Glutamatergic neuron (in vitro differentiated cells): ENCODE measurements around the gene GARIN5A. TPM values are rescaled to one million over a fixed set of nuclear protein-coding genes. Genes with fewer than 3 reads are reported as not detected.

Experiments used
- DNase-seq: peaks from one replicate; pipeline ENCODE4 v3.0.0; 2022
- H3K27ac Mint-ChIP-seq: one replicate; pipeline ENCODE4 v1.8.0; 2020; ENCODE audit warnings: mild to moderate bottlenecking, mixed read lengths, inconsistent platforms; ENCODE audit not compliant: unreplicated experiment
- H3K27me3 Mint-ChIP-seq: one replicate; pipeline ENCODE4 v1.8.0; 2020; ENCODE audit warnings: mild to moderate bottlenecking, moderate library complexity, mixed read lengths, inconsistent platforms; ENCODE audit not compliant: unreplicated experiment
- H3K36me3 Mint-ChIP-seq: one replicate; pipeline ENCODE4 v1.8.0; 2020; ENCODE audit warnings: mild to moderate bottlenecking, mixed read lengths, inconsistent platforms; ENCODE audit not compliant: unreplicated experiment
- H3K4me1 Mint-ChIP-seq: one replicate; pipeline ENCODE4 v1.8.0; 2020; ENCODE audit warnings: mild to moderate bottlenecking, low read depth, mixed read lengths, inconsistent platforms; ENCODE audit not compliant: unreplicated experiment
- H3K4me3 Mint-ChIP-seq: one replicate; pipeline ENCODE4 v1.8.0; 2020; ENCODE audit warnings: mild to moderate bottlenecking, mixed read lengths, inconsistent platforms; ENCODE audit not compliant: unreplicated experiment
- H3K9me3 Mint-ChIP-seq: one replicate; pipeline ENCODE4 v1.8.0; 2020; ENCODE audit warnings: mild to moderate bottlenecking, moderate library complexity, mixed read lengths, inconsistent platforms; ENCODE audit not compliant: unreplicated experiment
- CTCF ChIP-seq: fragments of 200-600 bp; sonication (generic); IDR thresholded peaks from one replicate; pipeline ENCODE4 v1.5.0; 2021; ENCODE audit not compliant: partially characterized antibody, unreplicated experiment
- total RNA-seq: library from RNA; stranded (reverse); fragmentation: NEBNext Ultra II Directional; extraction: Animal tissue kit (Norgen Biotek cat#: 25700); gene quantifications from one replicate; pipeline ENCODE4 v1.2.1, GENCODE V29; 2021; ENCODE audit not compliant: unreplicated experiment

GARIN5A gene
- total RNA-seq, 1 donor from 2014 or later, result 5.2 TPM

- no peak for DNase-seq
- Mint-ChIP-seq H3K9me3 (peaks cover 2% of the 10 kb centered on the region), H3K4me3 (no peak overlapping the region), H3K27ac (no peak overlapping the region), H3K36me3 (no peaks in the 10 kb centered on the region), H3K4me1 (peaks cover 5% of the 10 kb centered on the region), H3K27me3 (peaks cover 7% of the 10 kb centered on the region)
- peak; percentile 34 for TF ChIP-seq CTCF
Observed at GRCh38 chr19:50518091-50519005, 41.7 kb upstream of the GARIN5A start.

- no peak for TF ChIP-seq CTCF
- Mint-ChIP-seq H3K4me3 (no peak overlapping the region), H3K36me3 (no peaks in the 10 kb centered on the region), H3K27me3 (peaks cover 8% of the 10 kb centered on the region), H3K27ac (no peak overlapping the region), H3K9me3 (peaks cover 2% of the 10 kb centered on the region), H3K4me1 (peaks cover 5% of the 10 kb centered on the region)
- no peak for DNase-seq
Observed at GRCh38 chr19:50517704-50518075, 41.0 kb upstream of the GARIN5A start.

GRCh38 chr19:50516964-50517703, 40.5 kb upstream of the GARIN5A start:
- TF ChIP-seq CTCF, result no peak
- no peak overlapping the region for H3K4me3 Mint-ChIP-seq
- DNase-seq, result no peak
- H3K27ac Mint-ChIP-seq, result no peak overlapping the region
- no peaks in the 10 kb centered on the region for H3K36me3 Mint-ChIP-seq
- H3K27me3 Mint-ChIP-seq, result peaks cover 8% of the 10 kb centered on the region
- H3K4me1 Mint-ChIP-seq, result peaks cover 5% of the 10 kb centered on the region
- peaks cover 2% of the 10 kb centered on the region for H3K9me3 Mint-ChIP-seq

- no peak overlapping the region for H3K27ac Mint-ChIP-seq
- peaks cover 6% of the 10 kb centered on the region for H3K9me3 Mint-ChIP-seq
- DNase-seq, result no peak
- no peak overlapping the region for H3K4me3 Mint-ChIP-seq
- H3K36me3 Mint-ChIP-seq, result no peaks in the 10 kb centered on the region
- no peak for TF ChIP-seq CTCF
- peaks cover 5% of the 10 kb centered on the region for H3K4me1 Mint-ChIP-seq
- peaks cover 13% of the 10 kb centered on the region for H3K27me3 Mint-ChIP-seq
Observed at GRCh38 chr19:50516456-50516855, 39.8 kb upstream of the GARIN5A start.

- H3K9me3 Mint-ChIP-seq, result peaks cover 12% of the 10 kb centered on the region
- no peak overlapping the region for H3K4me3 Mint-ChIP-seq
- TF ChIP-seq CTCF, result no peak
- no peak for DNase-seq
- H3K36me3 Mint-ChIP-seq, result no peaks in the 10 kb centered on the region
- no peak overlapping the region for H3K27ac Mint-ChIP-seq
- H3K27me3 Mint-ChIP-seq, result peaks cover 15% of the 10 kb centered on the region
- peaks cover 5% of the 10 kb centered on the region for H3K4me1 Mint-ChIP-seq
Observed at GRCh38 chr19:50515168-50515561, 38.5 kb upstream of the GARIN5A start.
